Colonic mucosa (tissue), 4 donors: ENCODE data around the gene NTRK3. TPM values are rescaled to one million over a fixed set of nuclear protein-coding genes. Genes with fewer than 3 reads are reported as not detected.

Experiments used
- DNase-seq: peaks from one replicate; pipeline ENCODE4 v3.0.0-alpha.2; 2020
- H3K27ac ChIP-seq: fragments of 200-600 bp; one replicate; pipeline ENCODE4 v1.8.0; 2021
- H3K27me3 ChIP-seq: fragments of 200-600 bp; one replicate; pipeline ENCODE4 v1.8.0; 2021
- H3K36me3 ChIP-seq: fragments of 200-600 bp; one replicate; pipeline ENCODE4 v1.8.0; 2021
- H3K4me1 ChIP-seq: fragments of 200-600 bp; one replicate; pipeline ENCODE4 v1.8.0; 2021; ENCODE audit warnings: mild to moderate bottlenecking
- H3K4me3 ChIP-seq: fragments of 200-600 bp; one replicate; pipeline ENCODE4 v1.8.0; 2021
- H3K9ac ChIP-seq, 2 donors: one replicate each; pipeline ENCODE4 v1.7.0; 2013; ENCODE audit warnings: control low read depth in 2 of 2, low read depth in 2 of 2, low read length in 2 of 2
- H3K9me3 ChIP-seq: fragments of 200-600 bp; one replicate; pipeline ENCODE4 v1.8.0; 2021
- CTCF ChIP-seq: fragments of 200-600 bp; IDR thresholded peaks from one replicate; pipeline ENCODE4 v1.8.0; 2022; ENCODE audit warnings: antibody characterized with exemption, mild to moderate bottlenecking
- intact Hi-C: fragments of 100-400 bp; cut with DNase I; formaldehyde crosslinking; loops from one replicate; pipeline ENCODE4 v1.14.1; 2022
- total RNA-seq, 2 donors: library from RNA; stranded (reverse); fragmentation: NEBNext Ultra II Directional in 1 of 2; extraction: Animal tissue kit (Norgen Biotek cat#: 25700) in 1 of 2; gene quantifications; one replicate each; pipeline ENCODE4 v1.2.1, GENCODE V29; 2021
- donor health status: healthy.
- donor health status: DM: no; HTN: no; CAD: no.
- donor health status: DM: no; HTN: no; CAD: no.

NTRK3 gene
- total RNA-seq, 2 donors from 2014 or later: 1.2 to 1.5 TPM

- Histone ChIP-seq H3K9me3 (no peaks in the 10 kb centered on the region), H3K36me3 (no peaks in the 10 kb centered on the region), H3K27ac (no peak overlapping the region), H3K27me3 (no peaks in the 10 kb centered on the region), H3K9ac (no peak overlapping the region), H3K4me3 (no peak overlapping the region), H3K4me1 (no peaks in the 10 kb centered on the region)
- intact Hi-C loops: no loop called here
- no peak for TF ChIP-seq CTCF
- DNase-seq: no peak
Measured at GRCh38 chr15:88193415-88193814, 63.1 kb downstream of the NTRK3 start.

GRCh38 chr15:88191812-88192165 lies 64.8 kb downstream of the NTRK3 start:
- no peaks in the 10 kb centered on the region for H3K36me3 ChIP-seq
- H3K9me3 ChIP-seq: no peaks in the 10 kb centered on the region
- no peak for DNase-seq
- H3K9ac ChIP-seq: no peak overlapping the region
- no peak overlapping the region for H3K4me3 ChIP-seq
- H3K27ac ChIP-seq: no peak overlapping the region
- H3K4me1 ChIP-seq: no peaks in the 10 kb centered on the region
- TF ChIP-seq CTCF: no peak
- intact Hi-C loops: no loop called here
- no peaks in the 10 kb centered on the region for H3K27me3 ChIP-seq

- no peak for DNase-seq
- Histone ChIP-seq H3K9me3 (no peaks in the 10 kb centered on the region), H3K27me3 (no peaks in the 10 kb centered on the region), H3K4me1 (no peaks in the 10 kb centered on the region), H3K4me3 (no peak overlapping the region), H3K27ac (no peak overlapping the region), H3K36me3 (no peaks in the 10 kb centered on the region), H3K9ac (no peak overlapping the region)
- intact Hi-C loops: no loop called here
- TF ChIP-seq CTCF: no peak
Measured at GRCh38 chr15:88190232-88190631, 66.3 kb downstream of the NTRK3 start.

GRCh38 chr15:88188300-88188699 lies 68.2 kb downstream of the NTRK3 start:
- no peak for DNase-seq
- intact Hi-C loops: no loop called here
- TF ChIP-seq CTCF: no peak
- Histone ChIP-seq H3K4me1 (no peaks in the 10 kb centered on the region), H3K9me3 (no peaks in the 10 kb centered on the region), H3K9ac (no peak overlapping the region), H3K27me3 (no peaks in the 10 kb centered on the region), H3K4me3 (no peak overlapping the region), H3K36me3 (no peaks in the 10 kb centered on the region), H3K27ac (no peak overlapping the region)

DNA sequence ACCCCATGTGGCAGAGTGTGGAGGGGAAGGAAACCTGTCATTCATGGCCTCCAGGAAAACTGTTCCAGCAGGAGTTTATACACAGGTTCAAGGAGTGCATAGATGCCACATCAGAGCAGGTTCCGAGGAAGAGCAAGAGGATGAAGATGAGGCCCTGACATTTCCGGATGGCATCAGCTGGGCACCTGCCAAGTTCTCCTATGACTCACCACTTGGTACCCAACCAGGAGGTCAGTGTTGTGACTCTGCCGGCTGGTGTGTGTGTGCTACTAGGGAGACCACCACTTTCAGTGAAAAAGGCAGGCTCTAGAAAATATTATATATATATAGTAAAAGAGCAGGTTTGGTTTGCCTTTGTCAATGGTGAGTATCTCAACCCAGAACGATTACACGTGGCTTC lies 69.3 kb downstream of the NTRK3 start:
- no peaks in the 10 kb centered on the region for H3K9me3 ChIP-seq
- intact Hi-C loops: no loop called here
- H3K27me3 ChIP-seq: no peaks in the 10 kb centered on the region
- TF ChIP-seq CTCF: no peak
- no peaks in the 10 kb centered on the region for H3K4me1 ChIP-seq
- no peak overlapping the region for H3K4me3 ChIP-seq
- no peak for DNase-seq
- H3K9ac ChIP-seq: no peak overlapping the region
- H3K36me3 ChIP-seq: no peaks in the 10 kb centered on the region
- no peak overlapping the region for H3K27ac ChIP-seq

- Histone ChIP-seq H3K4me3 (no peak overlapping the region), H3K9ac (no peak overlapping the region), H3K27ac (no peak overlapping the region), H3K36me3 (no peaks in the 10 kb centered on the region), H3K27me3 (no peaks in the 10 kb centered on the region), H3K9me3 (no peaks in the 10 kb centered on the region), H3K4me1 (no peaks in the 10 kb centered on the region)
- no peak for DNase-seq
- intact Hi-C loops: no loop called here
- TF ChIP-seq CTCF: no peak
Measured at GRCh38 chr15:88185584-88185983, 71.0 kb downstream of the NTRK3 start.
